ENCODE measurements around the gene TGFB1. TPM values are rescaled to one million over a fixed set of nuclear protein-coding genes. Genes with fewer than 3 reads are reported as not detected.

Gene TGFB1
- total RNA-seq, 1 experiment from 2014 or later: 22.9 TPM

DNA sequence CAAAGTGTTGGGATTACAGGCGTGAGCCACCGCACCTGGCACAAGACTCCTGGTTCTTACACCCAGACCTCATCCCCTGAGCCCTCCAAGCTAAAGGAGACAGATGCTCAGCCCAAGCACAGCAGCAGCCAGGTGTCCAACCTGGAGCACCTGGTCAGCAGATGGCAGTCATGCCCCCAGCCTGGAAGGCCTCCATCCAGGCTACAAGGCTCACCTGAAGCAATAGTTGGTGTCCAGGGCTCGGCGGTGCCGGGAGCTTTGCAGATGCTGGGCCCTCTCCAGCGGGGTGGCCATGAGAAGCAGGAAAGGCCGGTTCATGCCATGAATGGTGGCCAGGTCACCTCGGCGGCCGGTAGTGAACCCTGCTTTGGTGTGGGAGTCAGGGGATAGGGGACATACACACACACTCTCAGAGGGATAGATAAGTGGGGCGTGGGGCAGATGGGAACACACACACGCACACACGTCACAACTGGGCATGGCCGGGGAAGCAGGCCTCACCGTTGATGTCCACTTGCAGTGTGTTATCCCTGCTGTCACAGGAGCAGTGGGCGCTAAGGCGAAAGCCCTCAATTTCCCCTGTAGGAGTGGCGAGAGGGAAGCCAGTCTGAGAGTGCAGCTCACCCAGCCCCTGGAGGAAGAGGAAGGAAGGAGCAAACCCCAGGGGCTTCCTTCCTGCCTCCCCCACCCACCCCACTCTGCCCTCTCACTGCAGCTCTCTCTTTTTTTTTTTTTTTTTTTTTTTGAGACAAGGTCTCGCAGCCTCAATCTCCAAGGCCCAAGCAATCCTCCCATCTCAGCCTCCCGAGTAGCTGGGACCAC, 11.8 kb downstream of the TGFB1 start:
- no peak for DNase-seq (ENCODE audit: low read depth)

- peak; percentile 58 for DNase-seq (ENCODE audit: low read depth)
Observed at GRCh38 chr19:41339936-41340335, 13.8 kb downstream of the TGFB1 start.

GRCh38 chr19:41335467-41335866, 18.3 kb downstream of the TGFB1 start:
- DNase-seq (ENCODE audit: low read depth): no peak

DNA sequence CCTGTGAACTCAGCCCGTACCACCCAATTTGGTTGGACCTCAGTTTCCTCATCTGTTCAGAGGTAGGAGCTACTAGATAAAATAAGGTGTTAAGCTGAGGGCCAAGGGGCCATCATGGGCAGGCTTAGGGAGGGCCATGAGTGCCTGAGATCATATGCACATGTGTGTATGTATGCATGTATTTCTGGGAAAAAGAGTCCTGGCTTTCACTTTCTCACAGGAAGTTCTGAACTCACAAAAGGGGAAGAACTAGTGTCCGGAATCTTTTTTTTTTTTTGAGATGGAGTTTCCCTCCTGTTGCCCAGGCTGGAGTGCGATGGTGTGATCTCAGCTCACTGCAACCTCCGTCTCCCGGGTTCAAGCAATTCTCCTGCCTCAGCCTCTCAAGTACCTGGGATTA, 18.9 kb downstream of the TGFB1 start:
- DNase-seq (ENCODE audit: low read depth): no peak

DNA sequence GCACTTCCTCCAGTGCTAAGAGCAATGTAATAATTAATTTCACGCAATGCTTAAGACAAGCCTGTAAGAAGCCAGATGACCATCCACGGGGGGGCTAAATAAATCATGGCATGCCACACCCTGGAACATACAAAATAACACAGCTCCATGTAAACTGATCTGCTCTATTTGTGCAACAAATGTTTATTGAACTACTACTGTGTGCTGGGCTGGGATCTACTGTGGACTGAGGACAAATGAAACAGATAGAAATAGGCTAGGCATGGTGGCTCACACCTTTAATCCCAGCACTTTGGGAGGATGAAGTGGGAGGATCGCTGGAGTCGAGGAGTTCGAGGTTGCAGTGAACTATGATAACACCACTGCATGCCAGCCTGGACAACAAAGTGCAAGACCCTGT, 21.3 kb downstream of the TGFB1 start:
- no peak for DNase-seq (ENCODE audit: low read depth)

DNA sequence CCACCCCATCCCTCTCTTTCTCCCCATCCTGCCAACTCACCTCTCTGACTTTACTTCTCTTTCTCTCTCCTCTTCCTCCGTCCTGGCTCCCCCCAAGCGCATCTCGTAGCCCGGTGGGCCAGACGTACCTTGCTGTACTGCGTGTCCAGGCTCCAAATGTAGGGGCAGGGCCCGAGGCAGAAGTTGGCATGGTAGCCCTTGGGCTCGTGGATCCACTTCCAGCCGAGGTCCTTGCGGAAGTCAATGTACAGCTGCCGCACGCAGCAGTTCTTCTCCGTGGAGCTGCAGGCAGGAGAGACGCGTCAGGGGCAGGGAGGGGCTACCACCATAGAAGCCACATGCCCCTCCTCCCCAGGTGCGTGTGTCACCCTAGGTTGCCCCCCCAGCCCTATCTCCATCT, 21.7 kb downstream of the TGFB1 start:
- no peak for DNase-seq (ENCODE audit: low read depth)

- no peak for DNase-seq (ENCODE audit: low read depth)
Observed at GRCh38 chr19:41330946-41331678, 22.6 kb downstream of the TGFB1 start.

GRCh38 chr19:41330481-41330880, 23.2 kb downstream of the TGFB1 start:
- DNase-seq (ENCODE audit: low read depth): no peak

DNA sequence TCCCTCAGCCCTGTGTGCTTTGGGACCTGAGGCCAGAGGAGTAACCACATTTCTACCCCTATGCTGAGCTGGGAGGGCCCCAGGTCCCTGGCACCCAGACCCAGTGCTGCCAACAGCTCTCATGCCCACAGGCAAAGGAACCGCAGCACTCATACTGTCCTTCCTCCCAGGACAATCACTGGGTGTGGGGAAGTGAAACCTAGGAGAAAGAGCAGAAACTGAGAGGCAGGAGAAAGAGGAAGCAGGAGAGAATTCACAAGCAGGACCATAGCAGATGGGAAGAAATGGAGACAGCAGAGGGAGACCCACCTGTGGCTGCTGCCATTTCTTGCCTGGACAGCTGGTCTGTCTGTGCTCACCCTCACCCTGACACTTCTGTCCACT, 24.9 kb downstream of the TGFB1 start:
- DNase-seq (ENCODE audit: low read depth): peak; percentile 36

GRCh38 chr19:41328157-41328841, 25.4 kb downstream of the TGFB1 start:
- no peak for DNase-seq (ENCODE audit: low read depth)

GRCh38 chr19:41327576-41328156, 26.1 kb downstream of the TGFB1 start:
- DNase-seq (ENCODE audit: low read depth): peak; percentile 43

DNA sequence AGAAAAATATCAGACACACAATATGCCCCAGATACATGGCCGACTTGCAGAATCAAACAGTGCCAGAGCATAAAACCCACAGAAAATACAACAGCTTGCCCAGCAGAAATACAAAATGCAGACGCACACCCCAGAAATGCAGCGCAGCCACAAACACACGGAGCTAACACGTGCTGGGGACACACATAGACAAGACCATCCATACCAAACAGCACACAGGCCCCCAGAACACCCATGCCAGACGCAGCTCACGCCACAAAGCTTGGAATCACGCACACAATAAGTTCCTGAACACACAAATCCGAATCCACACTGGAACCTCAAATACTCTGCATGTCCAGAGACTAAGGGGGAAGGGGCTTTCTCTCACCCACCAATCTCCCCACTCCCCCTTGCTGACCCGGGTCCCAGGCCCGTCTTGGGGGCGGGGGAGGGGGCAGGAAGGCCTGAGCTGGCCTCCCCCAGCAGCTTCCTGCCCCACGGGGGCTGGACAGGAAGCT, 26.6 kb downstream of the TGFB1 start:
- no peak for DNase-seq (ENCODE audit: low read depth)

DNA sequence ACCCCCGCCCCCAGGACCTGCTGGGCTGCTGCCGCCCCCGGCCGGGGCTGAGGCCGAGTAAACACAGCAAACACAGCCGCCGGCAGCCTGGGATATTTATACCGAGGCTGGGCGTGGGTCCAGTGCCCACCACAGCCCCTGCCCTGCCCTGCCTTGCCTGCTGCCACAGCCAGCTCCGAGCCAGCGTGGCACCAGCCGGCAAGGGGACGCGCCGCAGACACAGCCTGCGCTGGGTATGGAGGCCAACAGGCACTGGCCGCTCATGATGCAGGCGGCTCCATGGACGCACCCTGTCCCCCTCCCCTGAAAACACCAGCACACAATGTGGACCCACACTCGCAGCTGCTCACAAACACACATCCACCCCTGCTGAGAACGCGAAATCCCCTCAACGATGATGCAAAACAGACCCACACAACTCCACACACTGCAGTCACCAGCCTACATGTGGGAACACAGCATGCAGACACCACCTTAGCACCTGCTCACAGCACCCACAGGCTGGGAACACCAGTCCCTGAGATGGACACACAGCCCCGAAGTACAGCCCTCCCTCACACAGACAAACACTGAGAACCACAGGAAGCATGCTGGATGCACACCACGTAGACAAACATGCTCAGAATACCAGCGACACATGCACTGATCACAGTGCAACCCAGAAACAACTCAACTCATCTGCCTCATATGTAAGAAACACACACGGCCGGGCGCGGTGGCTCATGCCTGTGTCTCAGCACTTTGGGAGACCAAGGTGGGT, 27.6 kb downstream of the TGFB1 start:
- peak; percentile 74 for DNase-seq (ENCODE audit: low read depth)

- DNase-seq (ENCODE audit: low read depth): no peak
Observed at GRCh38 chr19:41325640-41325946, 28.1 kb downstream of the TGFB1 start.

- peak; percentile 93 for DNase-seq (ENCODE audit: low read depth)
Observed at GRCh38 chr19:41324921-41325639, 28.6 kb downstream of the TGFB1 start.

GRCh38 chr19:41324231-41324702, 29.5 kb downstream of the TGFB1 start:
- peak; percentile 42 for DNase-seq (ENCODE audit: low read depth)

DNA sequence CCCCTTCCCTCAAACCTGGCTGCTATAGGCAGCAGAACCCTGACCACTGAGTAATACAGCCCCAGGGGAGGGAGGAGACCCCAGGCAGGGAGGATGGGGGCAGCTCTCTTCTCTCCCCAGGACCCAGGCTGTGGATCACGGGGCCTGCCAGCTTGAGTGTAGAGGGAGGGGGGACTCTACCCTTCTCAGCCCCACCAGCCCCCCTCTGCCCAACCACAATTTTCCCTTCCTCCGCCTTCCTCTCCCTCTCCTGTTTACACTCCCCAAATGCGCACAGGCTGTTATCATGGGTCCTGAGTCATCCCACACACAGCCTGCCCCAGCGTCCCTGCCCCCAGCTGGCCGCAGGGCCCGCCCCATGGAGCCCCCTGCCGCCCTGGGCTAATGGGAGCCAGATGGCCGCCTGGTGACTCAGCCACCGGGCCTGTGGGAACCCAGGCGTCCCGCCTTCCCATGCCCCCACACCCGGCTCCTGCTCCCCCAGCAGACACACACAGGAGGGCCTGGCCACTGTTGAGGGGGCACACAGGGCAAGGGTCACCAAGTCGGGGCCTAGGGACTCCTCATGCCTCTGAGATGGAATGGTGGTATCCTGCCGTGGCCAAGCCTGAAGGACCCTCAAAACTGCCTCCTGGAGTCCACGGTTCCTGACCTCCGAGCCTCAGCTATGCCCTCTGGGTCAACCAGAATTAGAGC, 30.1 kb downstream of the TGFB1 start:
- peak; percentile 98 for DNase-seq (ENCODE audit: low read depth)

DNA sequence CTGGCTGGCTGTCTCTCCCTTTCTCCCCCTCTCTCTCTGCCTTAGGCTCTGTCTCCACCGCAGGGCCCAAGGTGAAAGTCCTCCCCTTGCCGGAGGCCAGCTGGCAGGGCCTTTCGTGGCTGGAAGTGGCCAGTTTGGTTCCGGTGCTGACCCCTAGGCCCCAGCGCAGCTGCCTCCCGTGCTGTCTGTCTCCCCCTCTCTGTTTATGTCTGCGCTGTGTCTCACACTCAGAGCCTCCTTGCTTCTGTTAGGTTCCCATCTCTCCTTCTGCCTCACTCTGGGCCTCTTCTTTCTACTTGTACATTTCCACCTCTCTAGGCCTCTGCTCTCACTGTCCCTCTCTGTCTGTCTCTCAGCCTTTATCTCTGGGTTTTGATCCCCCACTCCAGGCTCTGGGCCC, 30.7 kb downstream of the TGFB1 start:
- DNase-seq (ENCODE audit: low read depth): peak; percentile 89

DNA sequence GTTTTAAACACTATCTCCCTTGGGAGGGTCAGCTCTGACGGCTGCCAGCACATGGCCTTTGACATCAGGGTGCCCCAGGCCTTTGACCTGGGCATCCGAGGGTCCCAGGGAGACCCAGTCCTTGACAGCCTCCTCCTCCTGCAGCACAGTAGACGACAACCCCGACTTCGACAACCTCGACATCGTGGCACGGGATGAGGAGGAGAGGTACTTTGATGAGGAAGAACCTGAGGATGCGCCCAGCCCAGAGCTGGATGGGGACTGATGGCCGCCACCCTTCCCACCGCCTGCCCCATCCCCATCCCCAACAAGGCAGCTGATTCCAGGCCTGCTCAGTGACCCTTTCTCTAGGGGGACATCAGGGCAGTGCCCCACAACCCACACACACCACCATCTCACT, 31.3 kb downstream of the TGFB1 start:
- no peak for DNase-seq (ENCODE audit: low read depth)

All from M059J (cell line).